Measurements from ENCODE around the gene APOL4.

Gene APOL4

GRCh38 chr22:36151006-36151595 is 50.5 kb downstream of the APOL4 start:
- no peak for DNase-seq

DNA sequence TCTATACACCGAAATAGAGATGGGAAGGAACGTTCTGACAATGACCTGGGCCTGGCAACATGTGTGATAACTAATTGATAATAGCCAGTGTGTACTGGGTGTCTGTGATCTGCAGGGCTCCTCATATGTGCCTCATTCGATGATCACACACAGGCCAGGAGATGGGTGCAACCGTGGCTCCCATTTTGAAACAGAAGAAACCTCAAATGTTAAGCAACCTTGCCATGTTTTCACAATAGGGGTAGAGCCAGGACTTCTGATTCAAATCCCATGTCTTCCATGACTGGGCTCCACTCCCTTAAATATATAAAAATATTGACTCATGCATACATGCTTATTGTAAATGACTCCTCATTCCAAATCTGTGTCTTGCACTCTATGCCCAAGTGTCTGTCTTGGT is 52.2 kb downstream of the APOL4 start:
- no peak for DNase-seq

DNA sequence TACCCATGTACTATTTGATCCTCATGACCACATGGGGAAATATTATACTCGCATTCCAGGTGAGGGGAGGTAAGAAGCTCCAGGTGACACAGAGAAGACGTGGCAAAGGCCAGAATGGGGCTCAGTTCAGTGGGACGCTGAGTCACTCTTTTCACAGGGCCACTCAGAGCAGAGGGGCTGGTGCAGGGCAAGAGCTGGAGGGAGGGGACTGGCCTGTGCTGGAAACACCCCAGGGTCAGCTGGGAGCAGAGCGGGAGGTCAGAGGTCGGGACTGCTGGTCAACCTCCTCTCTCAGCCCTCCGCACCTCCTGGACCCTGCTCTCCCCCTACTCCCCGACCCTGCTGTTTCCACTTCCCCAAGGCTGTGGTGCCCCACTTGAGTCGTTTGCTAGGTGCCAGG is 53.2 kb downstream of the APOL4 start:
- DNase-seq: no peak

DNA sequence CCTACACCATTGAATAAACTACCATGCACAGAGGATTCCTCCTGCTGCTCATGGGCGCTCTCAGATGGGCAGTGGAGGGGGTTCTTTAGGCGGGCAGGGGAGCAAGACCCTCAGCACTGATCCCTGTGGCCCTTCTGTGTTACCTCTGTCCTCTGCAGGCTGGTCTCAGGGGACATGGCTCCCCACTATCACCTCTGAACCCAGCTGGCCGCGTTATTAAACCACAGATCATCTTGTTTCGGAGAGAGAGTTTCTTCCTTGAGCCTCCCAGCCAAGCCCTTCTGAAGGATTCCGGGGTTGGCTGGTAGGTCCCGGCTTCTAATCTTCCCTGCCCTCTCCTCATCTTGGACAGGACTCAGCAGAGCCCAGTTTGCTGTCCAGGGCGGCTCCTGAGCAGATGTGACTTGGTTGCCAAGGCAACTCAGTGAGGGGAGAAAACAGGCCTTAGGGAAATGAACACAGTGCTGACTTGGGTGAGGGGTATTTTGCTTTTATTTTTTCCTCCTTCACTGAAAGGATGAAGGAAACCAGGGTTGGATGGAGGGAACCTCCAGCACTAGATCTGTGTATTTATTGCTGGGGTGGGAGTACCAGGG is 54.3 kb downstream of the APOL4 start:
- no peak for DNase-seq

GRCh38 chr22:36145881-36146280 is 55.7 kb downstream of the APOL4 start:
- DNase-seq: no peak

DNA sequence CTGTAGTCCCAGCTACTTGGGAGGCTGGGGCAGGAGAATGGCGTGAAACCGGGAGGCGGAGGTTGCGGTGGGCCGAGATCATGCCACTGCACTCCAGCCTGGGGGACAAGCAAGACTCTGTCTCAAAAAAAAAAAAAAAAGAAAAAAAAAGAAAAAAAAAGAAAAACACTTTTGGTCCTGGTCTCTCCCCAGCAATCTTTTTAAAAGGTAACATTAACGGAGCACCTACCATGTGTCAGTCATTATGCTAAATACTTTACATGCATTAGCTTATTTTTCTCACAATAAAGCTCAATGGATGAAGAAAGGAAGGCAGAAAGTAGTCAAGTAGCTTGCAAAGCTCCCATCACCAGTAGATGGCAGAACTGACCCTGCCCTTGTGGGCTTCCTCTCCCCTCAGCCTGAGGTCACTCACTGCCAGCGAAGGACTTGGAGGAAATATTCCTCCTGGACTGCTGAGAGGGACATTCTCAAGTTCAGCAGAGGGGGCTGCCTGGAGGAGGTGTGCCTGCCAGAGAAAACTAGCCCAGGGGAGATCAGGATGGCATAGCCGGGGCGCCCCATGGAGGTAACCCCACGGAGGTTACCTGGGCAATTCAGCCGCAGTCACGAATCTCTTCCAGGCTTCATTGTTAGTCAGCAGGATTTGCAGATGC is 56.6 kb downstream of the APOL4 start:
- peak; percentile 34 for DNase-seq

- no peak for DNase-seq
Measured at GRCh38 chr22:36143956-36144355, 57.7 kb downstream of the APOL4 start.

DNA sequence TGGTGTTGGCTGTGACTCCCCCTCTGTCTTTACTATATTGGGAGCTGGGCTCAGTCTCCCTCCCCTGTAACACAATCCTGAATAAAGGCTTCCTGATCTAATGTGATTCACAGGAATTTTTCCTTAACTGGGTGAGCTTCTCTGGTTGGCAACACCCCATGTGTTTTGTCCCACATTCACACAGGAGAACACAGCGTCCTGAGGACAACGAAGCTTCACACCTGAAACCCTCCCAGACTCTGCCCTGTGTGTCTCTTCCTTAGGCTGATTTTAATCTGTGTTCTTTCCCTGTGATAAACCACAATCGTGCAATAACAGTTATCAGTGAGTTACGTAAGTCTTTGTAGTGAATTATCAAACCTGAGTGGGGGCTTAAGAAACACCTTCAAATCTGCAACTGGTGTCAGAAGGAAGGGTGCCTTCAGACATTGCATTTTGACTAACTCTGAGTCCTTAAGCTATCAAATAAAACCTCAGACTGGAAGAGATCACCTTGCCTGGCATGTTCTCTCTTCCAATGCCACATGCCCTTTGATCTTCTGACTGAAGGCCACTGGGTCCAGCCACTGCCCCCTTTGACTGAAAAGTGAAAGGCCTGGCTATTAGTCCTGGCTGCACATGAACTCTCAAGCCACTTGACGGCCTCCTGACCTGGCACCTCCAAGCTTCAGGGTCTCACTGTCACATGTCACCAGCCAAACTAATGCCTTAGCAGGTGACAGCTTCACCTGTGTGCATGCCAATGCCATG is 58.4 kb downstream of the APOL4 start:
- DNase-seq: no peak

DNA sequence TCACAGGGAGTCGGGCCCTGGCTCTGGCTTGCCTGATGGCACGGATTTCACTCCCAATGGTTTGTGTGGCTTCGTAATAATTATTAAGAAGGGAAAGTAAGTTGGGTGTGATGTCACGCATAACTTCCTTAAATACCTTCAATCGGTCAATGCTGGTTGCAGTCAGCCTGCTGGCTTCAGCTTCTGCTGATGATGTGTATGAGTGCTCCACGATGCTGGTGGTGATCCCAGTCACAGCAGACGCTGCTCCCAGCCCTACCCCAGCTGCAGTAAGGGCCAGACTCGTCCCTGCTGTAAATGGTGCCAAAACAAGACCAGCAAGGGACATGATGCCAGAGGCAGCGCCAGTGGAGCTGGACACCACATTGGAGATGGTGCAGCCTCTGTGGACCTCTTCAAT is 60.1 kb downstream of the APOL4 start:
- no peak for DNase-seq
